Endothelial cell of umbilical vein (primary cell): ENCODE results near the gene RIMS3.
A peak's percentile ranks its signal among the peaks of the same experiment; 100 is the strongest.

Source experiments
- EZH2 ChIP-seq: IDR thresholded peaks from 2 replicates; pipeline ENCODE4 v1.6.1; 2012; ENCODE audit warnings: borderline replicate concordance, low read depth, mild to moderate bottlenecking, moderate library complexity, low read length, inconsistent platforms; ENCODE audit not compliant: severe bottlenecking
- FOS ChIP-seq: IDR thresholded peaks from 2 replicates; pipeline ENCODE4 v1.6.1; 2011; ENCODE audit warnings: mild to moderate bottlenecking, low read length, moderate library complexity, borderline replicate concordance; ENCODE audit not compliant: insufficient read depth
- GATA2 ChIP-seq: IDR thresholded peaks from 2 replicates; pipeline ENCODE4 v1.7.0; 2011; ENCODE audit warnings: low read depth, mild to moderate bottlenecking, moderate library complexity, mixed read lengths, low read length; ENCODE audit not compliant: insufficient read length, insufficient read depth
- JUN ChIP-seq: IDR thresholded peaks from 2 replicates; pipeline ENCODE4 v1.6.1; 2011; ENCODE audit warnings: borderline replicate concordance, low read depth; ENCODE audit not compliant: insufficient read length, insufficient read depth
- MYC ChIP-seq: IDR thresholded peaks from one replicate; pipeline ENCODE4 v1.6.1; 2011; ENCODE audit warnings: mild to moderate bottlenecking, low read depth, low read length
- POLR2A ChIP-seq: IDR thresholded peaks from 2 replicates; pipeline ENCODE4 v1.6.1; 2012; ENCODE audit warnings: low read depth, mild to moderate bottlenecking, control low read depth, low read length
- POLR2AphosphoS5 ChIP-seq: IDR thresholded peaks from 2 replicates; pipeline ENCODE4 v1.6.1; 2012; ENCODE audit warnings: low read depth, mild to moderate bottlenecking, control low read depth, low read length, moderate library complexity; ENCODE audit not compliant: insufficient read depth
- TF ChIP-seq, protein P1 (sequence below), 2 donors: IDR thresholded peaks; 1 replicate in 1 of 2; 2 replicates in 1 of 2; pipeline ENCODE4 v1.5.1; 2011; ENCODE audit warnings: low read length in 2 of 2, mild to moderate bottlenecking in 2 of 2, moderate library complexity in 2 of 2, control low read depth in 1 of 2, inconsistent platforms in 1 of 2, low read depth in 1 of 2; ENCODE audit not compliant: insufficient read depth in 1 of 2; ENCODE audit errors: extremely low read depth in 1 of 2
- TF ChIP-seq, protein P2 (sequence below): IDR thresholded peaks from 2 replicates; pipeline ENCODE4 v1.6.1; 2011; ENCODE audit not compliant: insufficient read depth, insufficient read length

DNA sequence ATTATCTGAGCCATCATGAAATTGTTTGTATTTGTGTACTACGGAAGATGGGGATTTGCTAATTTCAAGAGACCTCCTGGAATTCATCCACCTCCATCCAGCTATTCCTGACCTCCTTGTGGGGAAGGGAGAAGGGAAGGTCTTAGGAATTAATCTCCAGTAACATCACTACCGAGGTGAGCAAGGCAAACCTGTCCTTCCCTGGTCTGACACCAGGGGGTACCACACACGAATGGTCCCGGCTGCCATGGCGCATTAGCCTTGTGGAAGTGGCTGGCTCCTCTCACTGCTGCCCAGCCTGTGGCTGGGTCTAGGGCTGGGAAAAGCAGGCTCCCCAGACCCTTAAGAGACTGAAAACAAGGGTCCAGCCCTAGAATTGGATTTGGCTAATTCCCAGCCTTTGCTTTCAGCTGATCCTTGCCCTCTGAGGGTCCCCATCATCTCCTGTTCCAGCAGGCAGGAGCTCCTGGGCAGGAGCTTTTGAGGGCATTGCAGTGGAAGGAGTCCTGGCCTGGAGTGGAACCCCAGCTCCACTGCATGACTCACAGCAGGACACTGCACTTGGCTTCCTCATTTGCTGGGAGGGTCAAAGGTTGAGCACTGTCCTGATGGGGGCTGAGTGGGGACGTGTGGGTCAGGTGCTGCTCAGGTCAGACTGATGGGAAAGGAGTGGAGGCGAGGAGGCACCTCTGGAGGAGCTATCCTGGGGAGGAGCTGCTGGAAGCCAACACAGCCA is 34.8 kb downstream of the RIMS3 start:
- TF ChIP-seq POLR2A: no peak
- no peak for TF ChIP-seq POLR2AphosphoS5
- TF ChIP-seq, protein P1, sequence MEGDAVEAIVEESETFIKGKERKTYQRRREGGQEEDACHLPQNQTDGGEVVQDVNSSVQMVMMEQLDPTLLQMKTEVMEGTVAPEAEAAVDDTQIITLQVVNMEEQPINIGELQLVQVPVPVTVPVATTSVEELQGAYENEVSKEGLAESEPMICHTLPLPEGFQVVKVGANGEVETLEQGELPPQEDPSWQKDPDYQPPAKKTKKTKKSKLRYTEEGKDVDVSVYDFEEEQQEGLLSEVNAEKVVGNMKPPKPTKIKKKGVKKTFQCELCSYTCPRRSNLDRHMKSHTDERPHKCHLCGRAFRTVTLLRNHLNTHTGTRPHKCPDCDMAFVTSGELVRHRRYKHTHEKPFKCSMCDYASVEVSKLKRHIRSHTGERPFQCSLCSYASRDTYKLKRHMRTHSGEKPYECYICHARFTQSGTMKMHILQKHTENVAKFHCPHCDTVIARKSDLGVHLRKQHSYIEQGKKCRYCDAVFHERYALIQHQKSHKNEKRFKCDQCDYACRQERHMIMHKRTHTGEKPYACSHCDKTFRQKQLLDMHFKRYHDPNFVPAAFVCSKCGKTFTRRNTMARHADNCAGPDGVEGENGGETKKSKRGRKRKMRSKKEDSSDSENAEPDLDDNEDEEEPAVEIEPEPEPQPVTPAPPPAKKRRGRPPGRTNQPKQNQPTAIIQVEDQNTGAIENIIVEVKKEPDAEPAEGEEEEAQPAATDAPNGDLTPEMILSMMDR (IDR thresholded peaks at IDR 0.05; ENCODE audit: extremely low read depth in 1 of 2, insufficient read depth in 1 of 2, low read depth in 1 of 2, low read length in 2 of 2): peak; percentile 62 to 73
- no peak for TF ChIP-seq JUN
- no peak for TF ChIP-seq MYC
- no peak for TF ChIP-seq EZH2
- TF ChIP-seq, protein P2, sequence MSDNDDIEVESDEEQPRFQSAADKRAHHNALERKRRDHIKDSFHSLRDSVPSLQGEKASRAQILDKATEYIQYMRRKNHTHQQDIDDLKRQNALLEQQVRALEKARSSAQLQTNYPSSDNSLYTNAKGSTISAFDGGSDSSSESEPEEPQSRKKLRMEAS: no peak
- no peak for TF ChIP-seq FOS
- TF ChIP-seq GATA2: no peak
